ENCODE results near the gene RPS16. TPM values are rescaled to one million over a fixed set of nuclear protein-coding genes. Genes with fewer than 3 reads are reported as not detected.

Gene RPS16
- total and polyA plus RNA-seq, 10 donors, result 1,378 to 5,747 (median 1,790) TPM

DNA sequence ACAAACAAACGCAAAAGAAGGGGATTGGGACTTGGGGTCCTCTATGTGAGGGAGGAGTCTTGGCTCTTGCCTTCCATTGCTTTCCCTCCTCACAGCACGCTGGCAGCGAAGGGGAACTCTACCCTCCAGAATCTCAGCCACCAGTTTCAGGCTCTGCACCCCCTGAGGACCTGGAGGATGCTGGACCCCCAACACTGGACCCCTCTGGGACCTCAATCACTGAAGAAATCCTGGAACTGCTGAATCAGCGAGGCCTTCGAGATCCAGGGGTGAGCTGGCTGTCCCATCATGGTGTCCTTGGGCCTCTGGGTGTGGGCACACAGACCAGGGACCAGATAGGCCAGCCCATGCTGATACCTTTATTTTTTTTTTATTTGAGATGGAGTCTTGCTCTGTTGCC lies 13.7 kb downstream of the RPS16 start:
- Histone ChIP-seq H3K27me3 (replicated peaks in 1 of 7) (no peaks in the 10 kb centered on the region), H3K27ac (no peak overlapping the region), H3K4me3 (no peak overlapping the region), H3K36me3 (peaks cover 0 to 87% (median 63%) of the 10 kb centered on the region in 6 donors), H3K4me1 (peaks cover 0 to 13% (median 2%) of the 10 kb centered on the region in 6 donors), H3K9me3 (no peaks in the 10 kb centered on the region)
- DNase-seq, result peak; percentile 32
- TF ChIP-seq, protein P1, sequence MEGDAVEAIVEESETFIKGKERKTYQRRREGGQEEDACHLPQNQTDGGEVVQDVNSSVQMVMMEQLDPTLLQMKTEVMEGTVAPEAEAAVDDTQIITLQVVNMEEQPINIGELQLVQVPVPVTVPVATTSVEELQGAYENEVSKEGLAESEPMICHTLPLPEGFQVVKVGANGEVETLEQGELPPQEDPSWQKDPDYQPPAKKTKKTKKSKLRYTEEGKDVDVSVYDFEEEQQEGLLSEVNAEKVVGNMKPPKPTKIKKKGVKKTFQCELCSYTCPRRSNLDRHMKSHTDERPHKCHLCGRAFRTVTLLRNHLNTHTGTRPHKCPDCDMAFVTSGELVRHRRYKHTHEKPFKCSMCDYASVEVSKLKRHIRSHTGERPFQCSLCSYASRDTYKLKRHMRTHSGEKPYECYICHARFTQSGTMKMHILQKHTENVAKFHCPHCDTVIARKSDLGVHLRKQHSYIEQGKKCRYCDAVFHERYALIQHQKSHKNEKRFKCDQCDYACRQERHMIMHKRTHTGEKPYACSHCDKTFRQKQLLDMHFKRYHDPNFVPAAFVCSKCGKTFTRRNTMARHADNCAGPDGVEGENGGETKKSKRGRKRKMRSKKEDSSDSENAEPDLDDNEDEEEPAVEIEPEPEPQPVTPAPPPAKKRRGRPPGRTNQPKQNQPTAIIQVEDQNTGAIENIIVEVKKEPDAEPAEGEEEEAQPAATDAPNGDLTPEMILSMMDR (IDR thresholded peaks at IDR 0.05 in 8 of 11, conservative IDR thresholded peaks at IDR 0.05 in 3 of 11), result no peak
- no peak for TF ChIP-seq POLR2A (IDR thresholded peaks at IDR 0.05)
- TF ChIP-seq POLR2AphosphoS5 (IDR thresholded peaks at IDR 0.05), result no peak
- intact Hi-C loops (cut with DNase I; ENCODE audit: low total_unique reads), result no loop called here
- WGBS, 5 donors, result 87 to 93% (median 89%) methylated on average over 5 of the region's 5 CpGs

DNA sequence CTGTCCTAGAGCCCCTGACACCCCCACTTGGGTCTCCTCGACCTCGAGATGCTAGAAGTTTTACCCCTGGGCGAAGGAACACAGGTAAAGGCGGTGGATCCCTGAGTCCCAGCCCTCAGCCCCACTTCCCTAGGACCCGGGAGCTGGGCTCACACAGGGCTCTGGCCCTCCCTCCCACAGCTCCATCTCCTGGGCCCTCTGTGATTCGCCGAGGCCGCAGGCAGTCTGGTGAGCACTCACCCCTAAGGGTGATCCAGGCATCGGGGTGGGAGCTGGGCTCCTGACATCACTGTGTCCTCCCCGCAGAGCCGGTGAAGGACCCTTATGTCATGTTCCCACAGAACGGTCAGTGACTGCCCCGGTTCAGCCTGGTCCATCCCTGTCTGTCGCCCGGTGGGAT lies 15.0 kb downstream of the RPS16 start:
- peaks cover 0 to 23% (median 8%) of the 10 kb centered on the region in 6 donors for H3K4me1 ChIP-seq
- intact Hi-C loops (cut with DNase I; ENCODE audit: low total_unique reads), result no loop called here
- TF ChIP-seq POLR2A (IDR thresholded peaks at IDR 0.05) (no peak), POLR2AphosphoS5 (IDR thresholded peaks at IDR 0.05) (peak in 1 of 3 donors; percentile 54)
- TF ChIP-seq, protein P1 (IDR thresholded peaks at IDR 0.05 in 8 of 11, conservative IDR thresholded peaks at IDR 0.05 in 3 of 11), result no peak
- 90 to 97% (median 94%) methylated on average over 14 to 15 of the region's 15 CpGs for WGBS, 5 donors
- no peaks in the 10 kb centered on the region for H3K27me3 ChIP-seq (replicated peaks in 1 of 7)
- no peak overlapping the region for H3K27ac ChIP-seq
- peak; percentile 70 for DNase-seq
- peaks cover 0 to 100% (median 63%) of the 10 kb centered on the region in 6 donors for H3K36me3 ChIP-seq
- H3K9me3 ChIP-seq, result no peaks in the 10 kb centered on the region
- H3K4me3 ChIP-seq, result no peak overlapping the region

DNA sequence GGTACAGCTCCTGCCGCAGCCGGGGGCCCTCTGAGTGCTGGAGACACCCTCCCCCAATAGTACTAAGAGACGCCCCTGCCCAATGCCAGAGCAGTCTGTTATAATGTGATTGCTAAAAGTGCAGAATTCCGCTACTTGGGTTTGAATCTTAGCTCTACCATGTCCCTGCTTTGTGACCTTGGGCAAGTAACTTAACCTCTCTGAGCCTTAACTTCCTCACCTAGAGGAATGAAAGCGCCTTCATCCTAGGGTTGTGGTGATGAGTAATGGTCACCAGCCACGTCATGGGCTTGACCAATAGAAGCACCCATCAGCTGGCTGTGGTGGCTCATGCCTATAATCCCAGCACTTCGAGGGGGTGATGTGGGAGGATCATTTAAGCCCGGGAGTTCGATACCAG lies 16.7 kb downstream of the RPS16 start:
- Histone ChIP-seq H3K4me3 (no peak overlapping the region), H3K36me3 (peaks cover 0 to 92% (median 57%) of the 10 kb centered on the region in 6 donors), H3K9me3 (no peaks in the 10 kb centered on the region), H3K27ac (no peak overlapping the region), H3K4me1 (peaks cover under 1 to 40% (median 16%) of the 10 kb centered on the region in 6 donors), H3K27me3 (replicated peaks in 1 of 7) (no peaks in the 10 kb centered on the region)
- intact Hi-C loops (cut with DNase I; ENCODE audit: low total_unique reads), result loop anchor here (10.0 kb wide), 1 partner anchor 74 kb away; the partner anchor contains the start of gene SAMD4B
- 81 to 94% (median 90%) methylated on average over 6 to 9 of the region's 9 CpGs for WGBS, 5 donors
- DNase-seq, result no peak
- TF ChIP-seq POLR2A (IDR thresholded peaks at IDR 0.05) (no peak), POLR2AphosphoS5 (IDR thresholded peaks at IDR 0.05) (no peak)

DNA sequence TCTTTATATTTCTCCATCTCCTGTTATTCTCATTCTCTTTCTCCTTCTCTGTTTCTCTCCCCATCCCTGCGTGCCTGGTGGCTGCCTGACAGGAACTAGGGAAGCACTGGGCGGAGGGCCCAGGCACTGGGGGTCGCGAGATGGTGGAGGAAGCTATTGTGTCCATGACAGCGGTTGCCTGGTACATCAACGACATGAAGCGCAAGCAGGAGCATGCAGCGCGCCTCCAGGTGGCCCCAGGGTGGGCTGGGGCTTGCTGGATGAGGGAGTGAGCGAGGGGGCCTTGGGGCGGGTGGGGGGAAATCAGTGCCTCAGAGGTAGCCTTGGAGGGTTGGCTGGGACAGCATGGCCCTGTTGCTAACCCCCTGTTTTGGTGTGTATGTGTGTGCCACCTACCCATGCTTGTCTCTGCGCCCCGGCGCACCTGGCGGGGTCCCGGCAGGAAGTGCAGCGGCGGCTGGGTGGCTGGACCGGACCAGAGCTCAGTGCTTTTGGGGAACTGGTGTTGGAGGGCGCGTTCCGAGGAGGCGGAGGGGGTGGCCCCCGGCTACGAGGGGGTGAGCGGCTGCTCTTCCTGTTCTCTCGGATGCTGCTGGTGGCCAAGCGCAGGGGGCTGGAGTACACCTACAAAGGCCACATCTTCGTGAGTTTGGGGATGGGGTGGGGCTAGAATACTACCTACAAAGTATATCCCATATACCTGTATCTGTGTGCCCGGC lies 18.1 kb downstream of the RPS16 start:
- Histone ChIP-seq H3K4me3 (no peak overlapping the region), H3K27me3 (replicated peaks in 1 of 7) (peaks cover 0 to 4% (median 0%) of the 10 kb centered on the region in 7 donors), H3K27ac (peak overlapping the region in 3 of 8 donors; percentile 13 to 100 (median 33)), H3K9me3 (no peaks in the 10 kb centered on the region), H3K36me3 (peaks cover 0 to 78% (median 43%) of the 10 kb centered on the region in 6 donors), H3K4me1 (peaks cover 5 to 52% (median 23%) of the 10 kb centered on the region in 6 donors)
- 74 to 92% (median 83%) methylated on average over 20 to 30 of the region's 30 CpGs for WGBS, 5 donors
- no peak for TF ChIP-seq POLR2A (IDR thresholded peaks at IDR 0.05)
- peak in 2 of 3 donors; percentile 9 to 65 for TF ChIP-seq POLR2AphosphoS5 (IDR thresholded peaks at IDR 0.05)
- DNase-seq, result no peak
- intact Hi-C loops (cut with DNase I; ENCODE audit: low total_unique reads), result loop anchor here (10.0 kb wide), 1 partner anchor 73 kb away; the partner anchor contains the start of gene SAMD4B

Data from spleen (tissue), 11 donors.